ENCODE data around the gene HOXC5. TPM values are rescaled to one million over a fixed set of nuclear protein-coding genes. Genes with fewer than 3 reads are reported as not detected.

Gene HOXC5
- total RNA-seq, 1 donor from 2014 or later, result not detected

DNA sequence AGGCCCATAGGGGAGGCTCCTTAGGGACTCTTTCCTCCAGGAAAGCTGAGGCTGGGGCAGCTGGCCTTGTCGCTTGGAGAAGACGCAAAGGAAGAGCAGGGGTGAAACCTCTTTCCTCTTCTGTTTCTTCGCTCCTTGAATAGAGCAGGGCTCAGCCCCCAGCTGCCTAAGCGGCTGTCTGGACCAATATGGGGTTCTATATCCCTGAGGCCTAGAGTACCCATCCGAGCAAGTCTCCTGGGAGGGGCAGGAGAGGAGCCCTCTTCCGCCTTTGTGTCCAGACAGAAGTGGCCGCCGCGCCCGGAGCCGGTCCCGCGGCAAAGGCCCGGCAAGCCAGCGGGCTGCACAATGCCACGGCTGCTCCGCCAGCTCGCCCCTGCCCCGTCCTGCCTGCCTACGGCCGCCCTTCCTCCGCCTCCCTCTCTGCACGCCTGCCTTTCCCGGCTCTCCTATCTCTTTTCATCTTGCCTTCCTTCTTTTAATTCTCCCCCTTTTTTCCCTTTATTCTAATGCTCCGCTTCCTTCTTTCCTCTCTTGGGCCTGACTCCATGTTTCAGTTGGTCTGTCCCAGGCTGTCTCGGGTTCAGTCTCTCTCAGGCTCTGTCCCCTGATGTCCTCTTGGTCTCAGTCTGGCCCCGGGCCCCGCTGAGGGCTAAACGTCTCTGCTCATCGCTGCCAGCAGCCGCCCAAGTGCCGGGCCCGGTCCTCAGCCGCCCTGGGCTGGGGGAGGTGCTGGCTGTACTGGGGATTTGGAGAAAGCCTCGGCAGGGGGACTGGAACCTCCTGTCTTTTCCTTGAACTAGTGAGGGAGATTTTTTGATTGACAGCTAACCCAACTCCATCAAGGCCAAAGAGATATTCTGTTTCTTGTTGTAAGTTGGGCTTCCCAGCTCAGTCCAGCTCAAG lies 35.4 kb upstream of the HOXC5 start:
- H3K36me3 ChIP-seq, result no peaks in the 10 kb centered on the region
- intact Hi-C loops (cut with DNase I), result no loop called here
- TF ChIP-seq, protein P1, sequence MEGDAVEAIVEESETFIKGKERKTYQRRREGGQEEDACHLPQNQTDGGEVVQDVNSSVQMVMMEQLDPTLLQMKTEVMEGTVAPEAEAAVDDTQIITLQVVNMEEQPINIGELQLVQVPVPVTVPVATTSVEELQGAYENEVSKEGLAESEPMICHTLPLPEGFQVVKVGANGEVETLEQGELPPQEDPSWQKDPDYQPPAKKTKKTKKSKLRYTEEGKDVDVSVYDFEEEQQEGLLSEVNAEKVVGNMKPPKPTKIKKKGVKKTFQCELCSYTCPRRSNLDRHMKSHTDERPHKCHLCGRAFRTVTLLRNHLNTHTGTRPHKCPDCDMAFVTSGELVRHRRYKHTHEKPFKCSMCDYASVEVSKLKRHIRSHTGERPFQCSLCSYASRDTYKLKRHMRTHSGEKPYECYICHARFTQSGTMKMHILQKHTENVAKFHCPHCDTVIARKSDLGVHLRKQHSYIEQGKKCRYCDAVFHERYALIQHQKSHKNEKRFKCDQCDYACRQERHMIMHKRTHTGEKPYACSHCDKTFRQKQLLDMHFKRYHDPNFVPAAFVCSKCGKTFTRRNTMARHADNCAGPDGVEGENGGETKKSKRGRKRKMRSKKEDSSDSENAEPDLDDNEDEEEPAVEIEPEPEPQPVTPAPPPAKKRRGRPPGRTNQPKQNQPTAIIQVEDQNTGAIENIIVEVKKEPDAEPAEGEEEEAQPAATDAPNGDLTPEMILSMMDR (IDR thresholded peaks at IDR 0.05), result no peak
- H3K4me1 ChIP-seq, result peaks cover 26% of the 10 kb centered on the region
- no peak overlapping the region for H3K4me3 ChIP-seq
- no peaks in the 10 kb centered on the region for H3K9me3 ChIP-seq
- ATAC-seq (no peak), DNase-seq (no peak)
- H3K27ac ChIP-seq, result no peak overlapping the region
- H3K27me3 ChIP-seq, result peaks cover 97% of the 10 kb centered on the region

DNA sequence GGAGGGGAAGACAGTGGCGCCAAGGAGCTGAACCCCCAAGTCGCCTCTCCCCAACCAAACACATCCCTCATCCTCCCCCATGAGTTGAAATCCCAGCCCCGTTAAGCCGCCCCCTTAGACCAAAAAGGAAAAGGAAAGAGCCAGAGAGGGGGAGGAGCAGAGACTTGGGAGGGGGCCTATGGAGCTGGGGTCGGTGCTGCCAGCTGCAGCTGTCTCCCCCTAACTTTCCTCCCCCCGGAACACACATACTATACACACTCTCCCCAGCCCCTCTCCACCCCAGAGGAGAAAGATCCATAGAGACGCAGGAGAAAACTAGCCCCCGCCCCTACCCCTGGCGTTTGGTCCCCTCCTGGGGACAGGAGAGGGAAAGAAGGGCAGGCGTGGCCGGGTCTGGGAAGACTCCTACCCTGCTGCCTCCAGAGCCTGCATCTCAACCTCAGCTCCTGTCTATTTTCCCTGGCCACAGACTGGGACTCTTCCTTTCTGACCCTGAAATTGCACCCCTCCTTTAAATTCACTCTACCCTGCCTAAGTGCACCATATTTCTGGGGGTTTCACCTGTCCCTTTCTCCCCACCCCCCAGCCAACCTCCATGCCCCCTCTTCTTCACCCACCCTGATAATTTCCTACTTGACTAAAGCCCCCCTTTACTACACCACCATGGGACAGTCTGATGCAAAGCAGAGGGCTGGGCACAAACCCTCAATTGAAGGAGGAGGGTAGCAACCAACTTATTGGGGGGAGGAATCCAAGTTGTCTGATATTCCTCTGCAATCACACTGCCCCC lies 34.5 kb upstream of the HOXC5 start:
- Histone ChIP-seq H3K4me1 (peaks cover 26% of the 10 kb centered on the region), H3K27ac (no peak overlapping the region), H3K27me3 (peaks cover 97% of the 10 kb centered on the region), H3K9me3 (no peaks in the 10 kb centered on the region), H3K36me3 (no peaks in the 10 kb centered on the region), H3K4me3 (no peak overlapping the region)
- DNase-seq (no peak), ATAC-seq (no peak)
- TF ChIP-seq, protein P1 (IDR thresholded peaks at IDR 0.05), result no peak
- intact Hi-C loops (cut with DNase I), result no loop called here

DNA sequence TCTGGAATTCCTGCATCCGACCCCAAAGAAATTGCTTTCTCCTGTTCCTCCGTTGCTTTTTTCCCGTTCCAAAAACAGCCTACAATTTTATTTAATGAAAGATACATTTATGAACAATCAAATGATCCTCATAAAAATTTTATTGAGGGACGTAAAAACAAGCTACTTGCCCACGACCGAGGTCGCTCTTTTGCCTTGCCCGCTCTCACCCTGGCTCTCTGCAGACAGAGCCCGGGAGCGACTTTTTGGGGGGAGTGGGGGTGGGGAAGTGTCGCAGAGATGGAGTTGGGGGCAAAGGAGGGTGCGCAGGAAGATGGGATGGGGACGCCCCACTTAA lies 34.0 kb upstream of the HOXC5 start:
- ATAC-seq, result no peak
- intact Hi-C loops (cut with DNase I), result no loop called here
- Histone ChIP-seq H3K27me3 (peaks cover 97% of the 10 kb centered on the region), H3K36me3 (no peaks in the 10 kb centered on the region), H3K9me3 (no peaks in the 10 kb centered on the region), H3K4me1 (peaks cover 26% of the 10 kb centered on the region), H3K27ac (no peak overlapping the region), H3K4me3 (no peak overlapping the region)
- TF ChIP-seq, protein P1 (IDR thresholded peaks at IDR 0.05), result no peak
- DNase-seq, result no peak

DNA sequence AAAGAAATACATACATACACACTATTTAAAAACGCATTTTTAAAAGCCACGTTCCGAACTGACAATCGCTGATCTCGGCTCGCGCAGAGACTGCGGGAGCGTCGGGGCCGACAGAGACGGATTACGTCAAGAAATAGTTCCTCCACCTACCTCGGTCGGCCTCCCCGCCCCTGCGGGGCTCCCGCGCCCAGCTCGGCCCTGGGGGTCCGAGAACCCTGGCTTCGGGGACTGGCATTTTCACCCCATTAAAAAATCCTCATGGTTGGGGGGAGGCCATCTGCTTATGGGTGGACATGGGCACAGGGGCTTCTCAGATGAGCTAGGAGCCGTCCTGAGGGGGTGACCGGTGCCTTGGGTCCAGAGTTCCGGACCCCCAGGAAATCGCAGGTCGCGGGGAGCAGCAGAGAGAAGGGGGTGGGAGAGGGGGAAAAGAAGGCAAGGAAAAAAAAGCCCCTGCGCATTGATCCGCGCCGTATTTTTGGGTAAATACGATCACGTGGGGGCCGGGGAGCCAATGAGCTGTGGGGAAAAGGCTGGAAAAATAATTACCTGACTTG lies 33.2 kb upstream of the HOXC5 start:
- intact Hi-C loops (cut with DNase I), result no loop called here
- DNase-seq (peak; percentile 57), ATAC-seq (no peak)
- TF ChIP-seq, protein P1 (IDR thresholded peaks at IDR 0.05), result no peak
- H3K9me3 ChIP-seq, result no peaks in the 10 kb centered on the region
- H3K36me3 ChIP-seq, result no peaks in the 10 kb centered on the region
- H3K4me3 ChIP-seq, result peak overlapping the region; percentile 42
- H3K27ac ChIP-seq, result no peak overlapping the region
- H3K4me1 ChIP-seq, result peaks cover 20% of the 10 kb centered on the region
- H3K27me3 ChIP-seq, result peaks cover 97% of the 10 kb centered on the region

DNA sequence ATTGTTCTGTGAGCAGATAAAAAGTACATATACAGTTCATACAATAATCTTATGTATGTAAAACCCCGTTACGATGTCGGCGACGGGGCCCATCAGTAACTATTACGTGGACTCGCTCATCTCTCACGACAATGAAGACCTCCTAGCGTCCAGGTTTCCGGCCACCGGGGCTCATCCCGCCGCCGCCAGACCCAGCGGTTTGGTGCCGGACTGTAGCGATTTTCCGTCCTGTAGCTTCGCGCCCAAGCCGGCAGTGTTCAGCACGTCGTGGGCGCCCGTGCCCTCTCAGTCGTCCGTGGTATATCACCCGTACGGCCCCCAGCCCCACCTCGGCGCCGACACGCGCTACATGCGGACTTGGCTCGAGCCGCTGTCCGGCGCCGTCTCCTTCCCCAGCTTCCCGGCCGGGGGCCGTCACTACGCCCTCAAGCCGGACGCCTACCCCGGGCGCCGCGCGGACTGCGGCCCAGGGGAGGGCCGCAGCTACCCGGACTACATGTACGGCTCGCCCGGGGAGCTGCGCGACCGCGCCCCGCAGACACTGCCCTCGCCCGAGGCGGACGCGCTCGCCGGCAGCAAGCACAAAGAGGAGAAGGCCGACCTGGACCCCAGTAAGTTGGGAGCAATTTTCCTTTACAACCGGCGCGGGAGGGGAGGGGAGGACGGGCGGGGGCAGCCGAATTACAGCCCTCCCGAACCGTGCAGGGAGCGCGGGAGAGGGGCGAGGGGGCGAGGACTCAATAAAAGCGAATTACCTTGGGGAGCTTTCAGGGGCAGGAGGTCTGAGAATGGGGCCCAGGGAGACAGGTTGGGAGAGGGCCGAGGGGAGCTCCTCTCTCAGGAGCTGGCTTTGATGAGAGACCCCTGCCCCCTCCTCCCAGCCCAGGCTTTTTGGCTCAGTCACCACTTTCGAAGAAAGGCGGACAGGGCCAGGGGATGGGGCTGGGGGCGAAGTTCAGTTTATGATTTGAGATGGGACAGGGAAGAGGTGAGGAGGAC lies 32.4 kb upstream of the HOXC5 start, which contains the start of gene HOXC9:
TSS of gene HOXC9 (plus strand) at position 46 of the 999 bp plus-strand sequence. CDS start at position 74, 28 bp downstream.
- intact Hi-C loops (cut with DNase I), result no loop called here
- Histone ChIP-seq H3K4me3 (peak within 1 kb of the TSS; percentile 42), H3K27me3 (peaks cover 97% of the 10 kb centered on the region), H3K4me1 (peaks cover 12% of the 10 kb centered on the region), H3K36me3 (no peaks in the 10 kb centered on the region), H3K9me3 (no peaks in the 10 kb centered on the region), H3K27ac (no peak within 1 kb of the TSS)
- ATAC-seq (no peak), DNase-seq (peak; percentile 60)
- TF ChIP-seq, protein P1 (IDR thresholded peaks at IDR 0.05), result no peak

Data from upper lobe of right lung (tissue), 1 donor.